ENCODE measurements around the gene CRB1. TPM values are rescaled to one million over a fixed set of nuclear protein-coding genes. Genes with fewer than 3 reads are reported as not detected.

The CRB1 gene
- total RNA-seq, 1 experiment from 2014 or later: 0.07 TPM

DNA sequence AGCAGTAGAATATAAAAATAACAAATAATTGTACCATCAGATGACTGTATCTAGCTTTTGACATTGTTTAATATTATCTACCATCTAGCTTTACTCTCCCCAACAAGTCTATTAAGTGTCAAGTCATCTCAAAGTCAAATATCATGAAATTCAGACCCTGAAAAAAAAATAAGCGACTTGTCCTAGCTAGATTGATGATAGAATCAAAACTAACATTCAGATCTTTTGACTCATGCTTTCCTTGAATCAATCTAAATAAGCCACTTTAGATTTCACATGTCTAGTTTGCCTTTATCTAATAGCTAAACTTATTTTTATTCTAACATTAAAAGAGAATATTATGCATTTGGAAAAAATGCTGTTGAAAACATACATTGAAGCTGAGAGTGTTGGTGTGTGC lies 35.4 kb downstream of the CRB1 start:
- peak; percentile 51 for DNase-seq (ENCODE audit: low read depth)

DNA sequence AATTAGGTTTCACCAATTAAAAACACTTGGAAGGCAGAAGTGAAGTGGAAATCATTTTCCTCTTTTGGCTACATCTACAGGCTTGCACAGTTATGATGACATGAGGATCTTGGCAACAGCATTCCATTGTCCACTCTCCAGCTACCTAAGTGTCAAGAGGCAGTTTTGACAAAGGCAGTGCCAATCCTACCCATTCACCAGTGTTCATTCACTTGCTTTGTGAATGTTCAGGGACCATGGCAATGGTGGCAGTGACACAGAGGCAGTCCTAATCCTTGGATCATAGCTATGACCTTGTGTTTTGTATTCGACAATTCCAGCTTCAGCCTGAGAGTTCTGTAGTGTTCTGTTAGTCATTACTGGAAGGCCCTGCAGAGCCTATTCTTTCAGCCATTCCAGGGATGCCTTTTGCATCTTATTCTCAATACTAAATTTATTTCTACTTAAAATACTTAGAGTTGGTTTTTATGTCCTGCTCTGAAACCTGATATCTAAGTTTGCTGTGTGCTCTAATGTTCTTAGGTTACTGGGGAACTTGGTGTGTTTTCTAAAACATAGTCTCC lies 36.7 kb downstream of the CRB1 start:
- DNase-seq (ENCODE audit: low read depth): peak; percentile 33

DNA sequence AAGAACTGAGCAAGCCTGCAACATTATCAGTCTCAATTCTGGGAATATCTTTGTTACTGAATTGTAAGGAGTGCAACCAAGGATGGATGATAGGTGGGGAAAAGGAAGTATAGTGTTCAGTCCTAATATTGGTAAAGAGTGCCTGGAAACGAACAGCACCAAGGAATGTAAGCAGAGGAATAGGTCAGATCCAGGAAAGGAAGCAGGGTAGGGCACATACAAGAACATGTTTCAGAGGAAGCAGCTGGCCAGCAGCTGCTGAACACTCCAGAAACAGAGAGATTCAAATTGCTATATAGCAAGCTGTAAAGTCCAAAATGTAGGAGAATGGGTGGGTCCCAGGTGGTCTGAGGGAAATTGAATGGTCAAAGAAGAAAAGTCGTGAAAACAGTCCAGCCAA lies 37.9 kb downstream of the CRB1 start:
- DNase-seq (ENCODE audit: low read depth): no peak

GRCh38 chr1:197306381-197307062 lies 38.5 kb downstream of the CRB1 start:
- no peak for DNase-seq (ENCODE audit: low read depth)

GRCh38 chr1:197307136-197307535 lies 39.1 kb downstream of the CRB1 start:
- no peak for DNase-seq (ENCODE audit: low read depth)

DNA sequence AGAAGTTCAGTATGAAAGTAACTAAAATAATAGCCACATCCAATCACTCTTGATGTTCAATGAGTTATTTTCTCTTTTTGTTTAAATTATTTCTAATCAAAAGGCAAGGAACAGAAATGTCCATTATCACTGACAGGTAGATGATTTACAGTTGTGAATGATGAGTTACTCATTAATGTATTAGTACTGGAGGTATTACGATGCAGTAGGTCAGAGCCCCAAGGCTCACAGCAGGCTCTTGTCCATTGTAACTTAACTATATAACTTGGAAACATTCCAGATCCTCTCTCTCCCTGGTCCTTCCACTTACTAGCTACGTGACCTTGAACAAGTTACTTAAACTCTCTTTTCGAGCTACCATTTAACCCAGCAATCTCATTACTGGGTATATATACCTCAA lies 39.5 kb downstream of the CRB1 start:
- DNase-seq (ENCODE audit: low read depth): peak; percentile 38

- DNase-seq (ENCODE audit: low read depth): no peak
Measured at GRCh38 chr1:197311081-197311480, 43.0 kb downstream of the CRB1 start.

- DNase-seq (ENCODE audit: low read depth): peak; percentile 83
Measured at GRCh38 chr1:197312163-197312562, 44.1 kb downstream of the CRB1 start.

- DNase-seq (ENCODE audit: low read depth): no peak
Measured at GRCh38 chr1:197313713-197314112, 45.7 kb downstream of the CRB1 start.

DNA sequence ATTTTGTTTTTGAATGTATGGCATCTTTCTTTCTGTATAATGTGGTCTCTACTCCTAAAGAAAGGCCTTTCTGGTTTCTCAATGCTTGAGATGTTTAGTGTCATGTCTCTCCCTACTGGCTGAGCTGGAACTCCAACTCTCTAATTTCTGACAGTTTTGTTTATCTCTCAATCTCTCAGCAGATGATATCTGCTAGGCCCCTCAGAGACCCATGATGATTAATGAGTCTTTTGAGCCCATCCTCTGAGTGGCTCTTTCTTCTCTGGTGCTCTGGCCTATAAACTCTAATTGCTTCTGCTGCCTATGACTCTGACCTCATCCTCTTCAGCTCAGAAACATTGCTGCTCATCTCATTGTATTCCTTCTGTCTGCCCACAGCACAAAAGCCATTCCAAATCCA lies 46.6 kb downstream of the CRB1 start:
- DNase-seq (ENCODE audit: low read depth): peak; percentile 44

DNA sequence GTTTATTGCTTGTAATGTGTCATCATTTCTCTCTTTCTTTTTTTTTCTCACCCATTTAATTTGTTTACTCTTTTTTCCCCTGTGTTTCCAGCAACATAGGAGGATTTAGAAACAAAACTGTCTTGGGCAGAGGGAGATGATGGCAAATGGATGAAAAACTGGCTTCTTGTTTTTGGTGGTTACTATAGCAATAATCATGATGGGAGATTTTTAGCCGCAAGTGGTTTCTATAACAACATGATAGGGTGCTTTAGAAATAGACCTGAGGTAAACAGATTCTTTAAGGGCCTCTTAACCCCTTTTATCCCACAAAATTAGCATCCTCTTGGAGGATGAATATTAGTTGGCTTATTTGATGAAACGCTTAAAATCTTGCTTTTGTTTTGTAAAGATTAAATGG lies 51.6 kb downstream of the CRB1 start:
- peak; percentile 59 for DNase-seq (ENCODE audit: low read depth)

DNA sequence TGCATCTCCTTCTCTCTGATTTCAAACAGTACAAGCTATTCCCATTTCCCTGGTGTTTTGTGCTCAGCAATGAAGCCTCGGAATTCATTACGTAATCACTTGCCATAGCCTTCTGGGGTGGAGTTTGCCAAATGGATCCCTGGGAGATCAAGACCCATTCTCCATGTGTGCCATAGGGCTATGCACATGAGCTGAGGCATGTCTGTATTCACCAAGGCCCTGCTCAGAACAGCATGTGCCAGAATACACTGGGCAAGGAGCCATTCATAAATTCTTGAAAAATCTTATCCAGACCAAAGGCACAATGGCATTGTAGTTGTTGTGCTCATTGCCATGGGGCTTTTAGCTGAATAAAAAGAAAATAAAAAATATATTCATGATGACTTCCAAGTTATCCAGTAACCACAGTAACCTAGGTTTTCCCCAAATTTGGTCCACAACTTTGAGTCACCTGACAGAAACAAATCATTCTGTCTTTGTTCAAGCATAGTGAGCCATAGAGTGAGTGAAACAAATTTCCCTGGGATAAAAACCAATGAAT lies 53.0 kb downstream of the CRB1 start:
- DNase-seq (ENCODE audit: low read depth): peak; percentile 88

DNA sequence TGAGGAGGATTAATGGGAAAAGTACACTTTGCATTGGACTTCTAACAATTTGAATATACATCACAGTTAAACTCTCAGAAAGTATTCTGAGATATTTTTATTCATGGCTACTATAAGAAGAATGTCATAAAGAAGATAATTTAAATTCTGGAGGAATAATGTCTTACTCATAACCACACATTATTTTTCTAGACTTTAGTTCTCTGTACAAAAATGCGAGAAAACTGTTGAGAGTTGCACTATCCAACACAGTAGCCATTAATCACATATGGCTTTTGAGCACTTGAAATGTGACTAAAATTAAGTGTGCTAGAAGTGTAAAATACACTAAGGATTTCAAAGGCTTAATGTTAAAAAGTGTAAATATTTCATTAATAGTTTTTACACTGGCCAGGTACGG lies 53.8 kb downstream of the CRB1 start:
- no peak for DNase-seq (ENCODE audit: low read depth)

- no peak for DNase-seq (ENCODE audit: low read depth)
Measured at GRCh38 chr1:197327776-197328364, 59.8 kb downstream of the CRB1 start.

- no peak for DNase-seq (ENCODE audit: low read depth)
Measured at GRCh38 chr1:197330213-197330612, 62.2 kb downstream of the CRB1 start.

- no peak for DNase-seq (ENCODE audit: low read depth)
Measured at GRCh38 chr1:197331565-197331964, 63.5 kb downstream of the CRB1 start.

DNA sequence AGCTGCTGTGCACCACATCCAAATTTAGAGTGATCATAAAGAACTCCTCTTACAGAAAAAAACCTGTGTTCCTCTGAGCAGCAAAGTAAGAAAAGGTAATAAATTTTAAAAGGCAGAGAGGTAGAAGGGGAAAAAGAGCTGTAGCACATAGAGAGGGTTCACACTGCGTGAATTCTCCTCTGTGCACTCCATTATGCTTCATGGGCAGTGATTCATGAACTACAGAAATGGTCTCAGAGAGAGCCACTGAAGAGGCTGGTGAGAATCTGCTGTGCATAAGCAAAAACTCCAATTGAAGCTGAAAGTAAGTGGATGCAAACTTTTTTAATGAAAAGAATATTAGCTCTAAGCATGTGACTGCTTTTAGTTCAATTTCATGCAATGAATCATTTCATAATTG lies 65.0 kb downstream of the CRB1 start:
- no peak for DNase-seq (ENCODE audit: low read depth)

- peak; percentile 61 for DNase-seq (ENCODE audit: low read depth)
Measured at GRCh38 chr1:197336571-197336970, 68.5 kb downstream of the CRB1 start.

GRCh38 chr1:197339106-197340060 lies 71.3 kb downstream of the CRB1 start:
- DNase-seq (ENCODE audit: low read depth): peak; percentile 32

- DNase-seq (ENCODE audit: low read depth): peak; percentile 68
Measured at GRCh38 chr1:197341626-197342025, 73.6 kb downstream of the CRB1 start.

DNA sequence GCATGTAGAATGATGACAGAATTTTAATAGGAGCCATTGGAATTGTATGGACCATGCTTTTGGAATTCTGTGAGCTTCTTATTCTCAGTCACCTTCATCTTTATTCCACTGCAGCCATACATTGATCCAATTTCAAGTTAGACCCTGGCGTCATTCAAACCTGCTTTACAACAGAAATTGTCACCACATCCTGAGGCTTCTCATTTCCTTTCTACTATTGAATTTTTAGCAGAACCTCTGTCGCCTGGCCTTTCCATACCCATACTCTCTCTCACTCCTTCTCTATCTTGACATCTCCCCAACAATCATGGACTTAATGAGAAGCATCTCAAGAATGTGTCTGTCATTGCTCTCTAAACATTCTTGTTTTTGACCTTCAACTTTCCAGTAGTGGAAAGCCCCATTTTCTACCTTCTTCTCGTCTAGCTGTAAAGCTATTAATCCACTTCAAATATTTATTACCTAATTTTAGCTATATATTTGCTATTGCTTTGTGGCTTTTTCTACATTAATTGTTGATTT lies 74.1 kb downstream of the CRB1 start:
- peak; percentile 53 for DNase-seq (ENCODE audit: low read depth)

- DNase-seq (ENCODE audit: low read depth): peak; percentile 38
Measured at GRCh38 chr1:197342669-197343068, 74.6 kb downstream of the CRB1 start.

All from M059J (cell line).